Measurements from ENCODE around the gene WDR86. TPM values are rescaled to one million over a fixed set of nuclear protein-coding genes. Genes with fewer than 3 reads are reported as not detected.

The WDR86 gene
- total and polyA plus RNA-seq, 2 of the 8 experiments (the other 6 are each of a cell fraction or from before 2014, with no cell fraction given), result 12.7 to 15.8 TPM

- no peak overlapping the region for H2BK120ac ChIP-seq (replicated peaks; ENCODE audit: low read depth, low read length)
- no peak overlapping the region for H3K18ac ChIP-seq (ENCODE audit: extremely low read depth, low read length)
- no peak overlapping the region for H3K56ac ChIP-seq (replicated peaks; ENCODE audit: insufficient read length, low read depth, low read length)
- H3K23ac ChIP-seq (ENCODE audit: insufficient read length), result no peak overlapping the region
- no peak overlapping the region for H3K9ac ChIP-seq (replicated peaks in 1 of 4; ENCODE audit: extremely low read depth in 1 of 4, low read depth in 3 of 4, low read length in 3 of 4)
- H3K9me3 ChIP-seq (ENCODE audit: insufficient read depth in 2 of 2, low read depth in 1 of 2, low read length in 1 of 2), result no peaks in the 10 kb centered on the region
- H4K5ac ChIP-seq (ENCODE audit: insufficient read length, low read depth, low read length), result no peak overlapping the region
- TF ChIP-seq BRCA1 (IDR thresholded peaks at IDR 0.05; ENCODE audit: low read depth, low read length) (no peak), ASH2L (IDR thresholded peaks at IDR 0.05; ENCODE audit: low read length) (no peak), GTF2F1 (IDR thresholded peaks at IDR 0.05; ENCODE audit: borderline replicate concordance, low read depth, low read length) (no peak), CBX8 (IDR thresholded peaks at IDR 0.05; ENCODE audit: borderline replicate concordance, low read depth, low read length) (no peak), POLR2A (IDR thresholded peaks at IDR 0.05; ENCODE audit: control extremely low read depth in 1 of 2, low read depth in 2 of 2, low read length in 2 of 2) (no peak), CBX5 (IDR thresholded peaks at IDR 0.05; ENCODE audit: low read depth, low read length) (no peak), RFX5 (IDR thresholded peaks at IDR 0.05; ENCODE audit: borderline replicate concordance, low read depth, low read length) (no peak), CREB1 (IDR thresholded peaks at IDR 0.05) (no peak), EZH2 (IDR thresholded peaks at IDR 0.05; ENCODE audit: low read depth, low read length, severe bottlenecking) (no peak), RNF2 (IDR thresholded peaks at IDR 0.05; ENCODE audit: borderline replicate concordance, low read depth, low read length, missing control alignments, poor library complexity, severe bottlenecking) (no peak), TBP (IDR thresholded peaks at IDR 0.05; ENCODE audit: low read depth, low read length) (no peak)
- TF ChIP-seq, protein P1, sequence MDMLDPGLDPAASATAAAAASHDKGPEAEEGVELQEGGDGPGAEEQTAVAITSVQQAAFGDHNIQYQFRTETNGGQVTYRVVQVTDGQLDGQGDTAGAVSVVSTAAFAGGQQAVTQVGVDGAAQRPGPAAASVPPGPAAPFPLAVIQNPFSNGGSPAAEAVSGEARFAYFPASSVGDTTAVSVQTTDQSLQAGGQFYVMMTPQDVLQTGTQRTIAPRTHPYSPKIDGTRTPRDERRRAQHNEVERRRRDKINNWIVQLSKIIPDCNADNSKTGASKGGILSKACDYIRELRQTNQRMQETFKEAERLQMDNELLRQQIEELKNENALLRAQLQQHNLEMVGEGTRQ (IDR thresholded peaks at IDR 0.05; ENCODE audit: low read length), result no peak
- H2BK15ac ChIP-seq (ENCODE audit: low read length), result no peak overlapping the region
- DNase-seq (ENCODE audit: low read depth in 1 of 2, low spot score in 2 of 2) (no peak), FAIRE-seq (no peak)
- no peaks in the 10 kb centered on the region; the same call in 1 of the 2 replicates for H3K79me1 ChIP-seq (ENCODE audit: low read depth, low read length)
- H2BK12ac ChIP-seq (ENCODE audit: low read depth, low read length), result no peak overlapping the region
- no peak overlapping the region for H3K14ac ChIP-seq (ENCODE audit: insufficient read length)
- H4K20me1 ChIP-seq (replicated peaks in 1 of 2; ENCODE audit: control insufficient read depth in 1 of 2, insufficient read depth in 2 of 2, low read length in 2 of 2), result peaks cover 0 to 2% of the 10 kb centered on the region in 2 experiments
- no peak overlapping the region for H2AK5ac ChIP-seq (ENCODE audit: low read depth, low read length)
- peaks cover 0 to 22% (median 14%) of the 10 kb centered on the region in 4 experiments; a peak in 4 of 7 replicates for H3K27me3 ChIP-seq (replicated peaks in 1 of 4; ENCODE audit: control insufficient read depth in 3 of 4, extremely low read depth in 1 of 4, insufficient read depth in 3 of 4, low read length in 3 of 4)
- H4K91ac ChIP-seq (replicated peaks; ENCODE audit: insufficient read length, low read length), result no peak overlapping the region
- H2BK20ac ChIP-seq (ENCODE audit: low read length), result no peak overlapping the region
- no peaks in the 10 kb centered on the region for H3K79me2 ChIP-seq (ENCODE audit: control insufficient read depth in 1 of 2, insufficient read depth in 2 of 2, low read length in 2 of 2)
- peaks cover 0 to 22% (median 16%) of the 10 kb centered on the region in 4 experiments; a peak in 6 of 7 replicates for H3K4me1 ChIP-seq (replicated peaks in 1 of 4; ENCODE audit: control insufficient read depth in 3 of 4, insufficient read depth in 4 of 4, low read length in 3 of 4)
- H3K36me3 ChIP-seq (ENCODE audit: control insufficient read depth in 2 of 4, insufficient read depth in 4 of 4, low read length in 3 of 4), result no peaks in the 10 kb centered on the region; a peak in 1 of 8 replicates
- no peak overlapping the region for H2AFZ ChIP-seq (ENCODE audit: low read length)
- H2BK5ac ChIP-seq (ENCODE audit: low read depth, low read length), result no peak overlapping the region
- WGBS, 2 experiments (ENCODE audit: extremely low coverage in 1 of 2, insufficient coverage in 1 of 2, insufficient read length in 1 of 2, insufficient replicate concordance in 2 of 2, low coverage in 1 of 2, low lambda C conversion rate in 2 of 2, missing lambda C conversion rate in 1 of 2), result 94% methylated on average over 9 of the region's 9 CpGs; no CpG with 5 or more reads in 1 of the 2 experiments
- CTCF ChIA-PET (ENCODE audit: partially characterized antibody), result interaction anchor here (1.1 to 2.7 kb wide), 3 partner anchors 39 to 41 kb away, joined by 3 to 15 read pairs (median 4); no protein-coding TSS in a partner anchor
- no peak overlapping the region for H3K4me2 ChIP-seq (ENCODE audit: insufficient read depth in 1 of 2, low read depth in 2 of 2, low read length in 2 of 2)
- no peak overlapping the region for H3K27ac ChIP-seq (ENCODE audit: low read depth, low read length)
- peaks cover 21% of the 10 kb centered on the region for H3K23me2 ChIP-seq (ENCODE audit: low read depth, low read length)
- POLR2A ChIA-PET (ENCODE audit: partially characterized antibody), result no interaction called here
- no peak overlapping the region for H4K8ac ChIP-seq (ENCODE audit: extremely low read depth, insufficient read depth, low read length)
- no peak overlapping the region for H3K4me3 ChIP-seq (ENCODE audit: extremely low read depth in 1 of 4, insufficient read depth in 2 of 4, low read depth in 3 of 4, low read length in 4 of 4)
- no peak overlapping the region for H3K4ac ChIP-seq (replicated peaks; ENCODE audit: insufficient read length, low read depth, low read length)
Observed at GRCh38 chr7:151406886-151407583, 2.8 kb downstream of the WDR86 start.
